CD4-positive, alpha-beta T cell treated with Interleukin-4 for 1 hour (primary cell): Measurements from ENCODE around the gene FOXI2.

Source experiments
- DNase-seq, 2 donors: peaks; one replicate each; pipeline ENCODE4 v3.0.0-alpha.2; 2020 to 2022

FOXI2 gene

DNA sequence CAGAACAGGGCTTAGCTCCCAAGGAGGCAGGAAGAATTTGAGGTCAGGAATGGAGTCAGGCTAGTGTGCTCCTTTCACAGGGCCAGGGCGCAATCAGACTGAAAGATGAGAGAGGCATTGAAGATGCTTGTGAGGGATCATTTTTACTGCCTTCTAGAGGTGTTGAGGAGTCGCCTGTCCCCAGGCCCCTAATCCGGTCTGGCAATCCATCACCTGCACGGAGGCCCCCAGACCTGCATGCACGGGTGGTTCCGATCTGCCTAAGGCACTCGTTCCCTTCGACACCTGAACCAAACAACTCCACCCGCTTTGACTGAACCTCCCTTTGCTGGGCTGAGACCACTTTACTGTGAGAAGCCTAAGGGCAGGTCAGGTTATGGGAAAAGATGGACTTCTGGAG lies 8.0 kb downstream of the FOXI2 start:
- DNase-seq: no peak

DNA sequence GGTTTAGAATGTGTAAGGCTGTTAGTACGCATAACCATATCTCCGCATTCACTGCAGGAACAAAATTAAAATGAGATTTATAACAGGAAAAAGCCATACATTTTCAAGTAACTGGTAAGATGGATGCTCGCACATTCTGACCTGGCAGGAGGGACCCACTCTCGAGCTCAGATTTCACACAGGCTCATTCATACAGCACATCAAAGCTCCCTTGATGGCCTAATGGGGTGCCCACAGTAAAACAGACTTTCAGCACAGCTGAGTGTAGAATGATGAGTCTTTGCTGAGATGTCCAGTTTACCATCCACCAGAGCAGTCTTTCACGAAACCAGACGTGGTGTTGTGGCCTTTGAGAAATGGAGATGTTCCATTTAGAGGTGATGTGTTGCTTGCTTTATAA lies 8.9 kb downstream of the FOXI2 start:
- DNase-seq: no peak

- DNase-seq: no peak
These were observed 18.8 kb downstream of the FOXI2 start for GRCh38 chr10:127755753-127756152.

DNA sequence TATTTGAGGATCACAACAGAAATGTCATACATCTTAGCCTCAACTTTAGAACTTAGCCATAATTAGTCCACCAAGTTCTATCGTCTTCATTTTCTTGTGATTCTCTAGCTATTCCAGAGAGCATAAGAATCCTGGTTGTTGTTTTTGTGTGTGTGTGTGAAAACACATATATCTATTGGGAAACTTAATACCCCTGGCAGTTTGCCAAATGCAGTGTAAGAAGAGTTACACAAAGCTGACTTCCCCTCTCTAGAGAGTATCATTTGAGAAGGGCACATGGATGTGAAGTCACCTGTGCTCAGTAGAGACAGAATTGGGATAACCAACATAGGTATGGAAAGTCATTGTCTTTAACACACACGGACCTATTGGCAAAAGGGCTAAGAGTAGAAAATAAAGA lies 19.3 kb downstream of the FOXI2 start:
- DNase-seq: no peak

- DNase-seq: no peak
These were observed 20.0 kb downstream of the FOXI2 start for GRCh38 chr10:127757033-127757432.

DNA sequence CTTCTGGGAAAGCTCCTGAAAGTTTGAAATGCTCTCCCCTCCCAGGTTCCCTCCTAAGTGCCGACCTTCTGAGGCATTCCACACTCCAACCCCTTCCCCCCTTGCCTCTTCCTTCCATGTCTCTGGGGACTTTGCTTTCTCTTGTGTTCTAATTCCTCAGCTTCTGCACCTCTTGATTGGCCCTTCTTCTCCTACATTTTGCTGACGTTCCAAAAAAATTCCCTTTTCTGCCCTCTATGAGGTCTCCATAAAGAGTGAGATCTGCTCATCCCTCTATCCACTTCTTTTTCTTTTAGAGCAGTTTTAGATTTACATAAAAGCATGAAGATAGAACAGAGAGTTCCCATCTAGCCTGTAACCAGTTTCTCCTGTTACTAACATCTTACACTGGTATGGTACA lies 22.3 kb downstream of the FOXI2 start:
- DNase-seq: no peak

- no peak for DNase-seq
These were observed 25.9 kb downstream of the FOXI2 start for GRCh38 chr10:127762925-127763324.

GRCh38 chr10:127774766-127775559 lies 38.0 kb downstream of the FOXI2 start:
- DNase-seq: no peak

- no peak for DNase-seq
These were observed 39.8 kb downstream of the FOXI2 start for GRCh38 chr10:127776816-127777215.

GRCh38 chr10:127781412-127781811 lies 44.4 kb downstream of the FOXI2 start:
- DNase-seq: no peak

DNA sequence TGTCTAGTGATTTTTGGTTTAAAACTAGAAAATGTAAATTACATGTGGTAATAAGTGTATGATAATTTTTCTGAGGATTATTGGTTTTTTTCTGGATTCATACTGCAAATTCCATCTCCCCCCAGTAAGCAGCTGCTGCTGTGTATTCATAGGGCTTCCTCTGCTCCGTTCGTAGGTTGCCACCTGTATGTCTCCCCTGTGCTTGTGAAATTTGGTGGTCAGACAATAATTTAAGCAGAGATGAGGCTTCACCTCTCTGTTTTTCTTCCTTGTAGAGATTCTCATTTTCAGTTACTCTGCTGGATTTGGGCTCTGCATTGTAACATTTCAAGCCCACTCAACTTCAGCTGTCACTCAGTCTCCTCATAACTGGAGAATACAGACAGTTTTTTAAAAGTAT lies 50.9 kb downstream of the FOXI2 start:
- DNase-seq: no peak

GRCh38 chr10:127790066-127790624 lies 53.2 kb downstream of the FOXI2 start:
- DNase-seq: no peak
